GM21423 (cell line): ENCODE results near the gene SMC3.
"Not testable (repeated sequence)": the region's sequence is repeated elsewhere in the genome, so short reads cannot be mapped to it uniquely, and the experiment has no call there.

Experiments used
- ATAC-seq: cut with Tn5 transposase; IDR thresholded peaks from one replicate; pipeline ENCODE4 v1.9.1; 2021; ENCODE audit warnings: mild to moderate bottlenecking, moderate library complexity; ENCODE audit not compliant: unreplicated experiment

The SMC3 gene

DNA sequence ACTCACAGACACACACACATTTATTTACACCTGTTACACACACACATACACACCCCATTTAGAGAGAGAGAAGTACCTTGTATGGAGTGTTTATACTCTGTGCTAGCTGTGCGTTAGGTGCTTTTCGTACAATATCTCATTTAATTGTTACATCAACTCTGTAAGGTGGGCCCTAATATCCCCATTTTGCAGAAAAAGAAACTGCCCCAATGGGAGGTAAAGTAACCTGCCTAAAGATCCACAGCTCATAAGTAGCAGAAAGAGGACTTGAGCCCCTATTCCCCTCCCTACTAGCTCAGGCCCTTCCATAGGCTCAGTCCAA, 52.9 kb downstream of the SMC3 start:
- no peak for ATAC-seq

DNA sequence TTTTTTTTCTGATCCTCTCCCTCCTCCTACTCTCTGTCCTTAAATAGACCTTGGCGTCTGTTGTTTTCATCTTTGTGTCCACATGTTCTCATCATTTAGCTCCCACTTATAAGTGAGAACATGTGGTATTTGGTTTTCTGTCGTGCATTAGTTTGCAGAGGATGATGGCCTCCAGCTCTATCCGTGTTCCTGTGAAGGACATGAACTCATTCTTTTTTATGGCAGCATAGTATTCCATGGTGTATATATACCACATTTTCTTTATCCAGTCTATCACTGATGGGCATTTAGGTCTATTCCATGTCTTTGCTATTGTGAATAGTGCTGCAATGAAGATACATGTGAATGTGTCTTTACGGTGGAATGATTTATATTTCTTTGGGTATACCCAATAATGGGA, 55.8 kb downstream of the SMC3 start:
- not testable (repeated sequence) for ATAC-seq

DNA sequence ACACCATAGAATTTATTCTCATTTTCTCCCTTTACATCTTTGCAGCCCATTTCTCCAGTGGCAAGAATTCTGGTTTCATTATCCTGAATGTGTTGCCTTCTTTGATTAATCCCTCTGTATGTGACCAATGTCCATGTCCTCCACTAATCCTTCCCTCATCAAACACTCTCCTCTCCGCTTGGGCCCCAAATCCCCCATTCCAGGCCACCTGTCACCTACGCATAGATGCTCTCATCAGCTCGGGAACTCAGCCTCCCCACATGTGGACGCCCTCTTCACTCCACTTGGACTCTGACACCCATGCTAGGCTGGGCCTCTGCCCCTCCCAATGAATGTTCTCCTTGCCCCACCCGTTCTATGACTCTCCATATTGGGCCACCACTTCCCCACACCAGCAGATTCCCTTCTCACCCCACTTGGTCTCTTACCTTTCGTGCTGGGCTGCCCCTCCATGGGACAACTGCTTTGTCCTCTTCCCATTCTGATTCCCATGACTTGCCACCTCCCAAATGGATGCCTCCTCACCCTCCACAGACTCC, 57.9 kb downstream of the SMC3 start:
- no peak for ATAC-seq

DNA sequence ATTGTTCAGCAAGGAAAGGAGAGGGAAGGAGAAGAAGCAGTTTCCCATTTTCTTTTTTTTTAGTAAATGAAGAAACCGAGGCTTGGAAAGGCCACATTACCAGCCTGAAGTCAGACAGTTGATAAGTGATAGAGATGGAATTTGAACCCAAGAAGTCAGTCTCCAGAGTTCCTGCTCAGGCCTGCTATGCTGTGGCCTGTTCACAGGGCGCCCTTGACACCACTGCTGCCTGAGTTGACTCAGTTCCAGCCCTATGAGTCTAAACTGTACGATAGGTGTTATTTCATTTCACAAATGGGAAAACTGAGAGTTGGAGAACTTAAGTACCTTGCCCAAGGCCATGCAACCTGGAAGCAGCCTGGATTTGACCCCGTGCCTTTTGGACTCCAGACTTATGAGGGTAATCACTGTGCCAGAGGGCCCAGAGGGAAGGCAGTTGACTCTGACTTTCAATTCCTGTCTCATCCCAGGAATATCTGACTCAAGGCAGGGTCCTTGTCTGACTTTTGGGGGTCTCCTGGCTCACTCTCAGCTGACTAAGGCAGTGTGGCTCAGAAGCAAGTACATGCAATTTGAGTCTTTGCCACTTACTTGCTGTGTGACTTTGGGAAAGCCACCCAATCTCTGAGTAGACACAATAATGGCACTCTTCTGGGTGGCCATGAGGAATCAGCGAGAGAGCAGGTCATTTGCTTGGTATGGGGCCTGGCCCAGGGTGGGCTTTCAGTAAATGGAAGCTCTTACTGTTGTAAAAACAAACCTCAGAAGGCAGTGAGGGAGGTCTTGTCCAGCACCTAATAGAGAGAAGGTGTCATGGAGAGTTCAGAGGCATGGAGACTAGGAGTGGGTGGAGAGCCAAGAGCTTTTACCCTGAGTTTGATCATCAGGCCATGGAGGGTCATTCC, 58.7 kb downstream of the SMC3 start:
- ATAC-seq: no peak

DNA sequence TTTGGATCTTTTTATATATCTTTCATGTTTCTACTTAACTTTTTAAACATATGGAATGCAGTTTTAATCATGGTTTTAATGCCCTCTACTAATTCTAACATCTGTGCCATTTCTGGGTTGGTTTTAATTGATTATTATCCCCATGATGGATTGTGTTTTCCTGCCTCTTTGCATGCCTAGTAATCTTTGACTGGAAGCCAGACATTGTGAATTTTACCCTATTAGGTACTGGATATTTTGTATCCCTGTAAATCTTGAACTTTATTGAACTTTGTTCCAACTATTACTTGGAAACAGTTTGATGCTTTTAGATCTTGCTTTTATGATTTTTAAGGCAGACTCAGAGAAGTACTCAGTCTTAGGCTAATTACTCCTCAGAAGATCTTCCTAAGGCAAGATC, 60.7 kb downstream of the SMC3 start:
- no peak for ATAC-seq

DNA sequence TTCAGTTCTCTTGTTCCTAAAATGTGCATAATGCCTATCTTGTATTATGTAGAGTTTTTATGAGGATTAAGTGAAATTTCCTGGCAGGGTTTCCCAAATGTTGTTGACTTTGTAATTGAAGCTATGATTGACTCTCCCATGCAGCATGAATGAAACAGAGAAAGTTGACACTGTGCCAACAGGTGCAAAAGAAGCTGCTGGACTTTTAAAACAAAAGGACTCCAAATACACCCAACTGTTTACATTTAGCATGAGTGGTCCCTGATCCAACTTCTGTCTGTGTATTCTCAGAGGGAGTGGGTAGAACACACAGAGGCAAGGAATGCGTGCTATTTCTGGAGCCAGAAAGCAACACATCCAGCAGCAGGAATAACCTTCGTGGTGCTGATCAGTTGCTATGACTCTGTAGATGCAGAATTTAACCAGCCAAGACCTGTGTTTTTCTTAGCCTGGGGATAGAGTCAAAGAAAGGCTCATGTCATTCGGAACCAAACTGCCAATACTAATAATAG, 62.2 kb downstream of the SMC3 start:
- ATAC-seq: no peak

DNA sequence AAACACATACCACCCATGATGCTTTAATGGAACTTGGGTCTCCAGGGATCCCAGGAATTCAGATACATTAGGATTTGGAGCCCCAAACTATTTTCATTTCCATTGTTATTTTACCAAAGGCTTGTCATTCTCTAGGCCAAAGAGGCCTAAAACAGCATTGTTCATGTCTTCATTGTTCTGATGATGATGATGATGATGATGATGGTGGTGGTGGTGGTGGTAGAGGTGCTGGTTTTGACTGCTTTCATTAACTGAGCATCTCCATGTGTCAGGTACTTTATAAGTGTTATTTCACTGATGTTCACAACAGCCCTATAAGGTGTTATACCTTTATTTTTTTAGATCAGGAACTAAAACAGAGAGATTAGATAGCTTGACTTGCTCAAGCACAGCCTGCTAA, 64.4 kb downstream of the SMC3 start:
- ATAC-seq: no peak

DNA sequence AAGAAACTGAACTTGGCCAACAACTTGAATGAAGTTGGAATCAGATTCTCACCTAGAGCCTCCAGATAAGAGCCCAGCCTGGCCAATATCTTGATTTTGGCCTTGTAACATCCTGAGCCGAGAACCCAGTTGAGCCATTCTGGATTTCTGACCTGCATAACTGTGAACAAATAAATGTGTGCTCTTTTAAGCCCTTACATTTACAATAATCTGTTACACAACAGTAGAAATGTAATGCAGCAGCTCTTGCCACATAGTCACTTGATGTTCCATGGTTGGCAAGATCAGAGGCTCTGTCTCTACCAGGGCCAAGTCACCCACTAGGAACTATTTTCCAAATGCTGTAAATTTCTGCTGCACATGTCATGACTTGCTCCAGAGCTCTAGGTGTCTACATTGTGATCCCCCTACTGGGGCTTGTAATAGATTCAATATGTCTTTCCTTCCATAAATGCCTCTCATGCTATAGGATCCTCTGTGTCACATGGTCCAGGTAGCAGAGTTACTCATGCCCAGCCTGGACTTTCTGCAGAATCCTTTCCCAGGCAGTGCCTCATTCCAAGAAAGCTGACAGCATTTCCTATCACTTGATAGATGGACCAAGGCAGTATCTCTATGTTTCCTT, 65.2 kb downstream of the SMC3 start:
- no peak for ATAC-seq

DNA sequence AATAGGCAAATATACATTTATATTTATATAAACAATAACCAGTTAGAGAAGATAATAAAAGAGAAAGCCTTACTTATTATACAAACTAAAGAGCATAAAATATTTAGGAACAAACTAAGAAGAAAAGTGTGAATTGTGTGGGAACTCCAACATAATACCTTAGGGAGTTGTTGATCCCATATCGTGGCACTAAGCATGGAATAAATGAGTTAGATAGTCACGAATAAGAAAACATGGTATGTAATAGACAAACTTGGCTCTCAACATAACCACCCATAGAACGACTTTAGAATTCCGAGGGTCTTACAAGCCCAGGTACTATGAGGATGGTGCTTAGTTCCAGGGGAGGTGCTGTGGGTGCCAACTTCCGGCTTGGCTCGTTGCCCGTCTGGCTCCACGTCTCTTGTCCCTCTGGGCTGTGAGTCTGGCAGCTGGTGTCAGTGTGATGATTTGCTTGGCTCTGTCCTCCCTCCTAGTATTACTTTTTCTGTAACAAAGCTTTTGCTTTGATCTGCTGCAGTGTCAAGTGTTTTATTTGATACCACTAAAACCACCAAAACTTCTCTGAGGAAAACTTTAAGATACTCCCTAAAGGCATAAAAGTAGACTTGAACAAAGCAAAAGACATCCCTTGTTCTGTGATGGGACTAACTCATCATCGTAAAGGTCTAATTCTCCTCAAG, 67.2 kb downstream of the SMC3 start:
- ATAC-seq: no peak

DNA sequence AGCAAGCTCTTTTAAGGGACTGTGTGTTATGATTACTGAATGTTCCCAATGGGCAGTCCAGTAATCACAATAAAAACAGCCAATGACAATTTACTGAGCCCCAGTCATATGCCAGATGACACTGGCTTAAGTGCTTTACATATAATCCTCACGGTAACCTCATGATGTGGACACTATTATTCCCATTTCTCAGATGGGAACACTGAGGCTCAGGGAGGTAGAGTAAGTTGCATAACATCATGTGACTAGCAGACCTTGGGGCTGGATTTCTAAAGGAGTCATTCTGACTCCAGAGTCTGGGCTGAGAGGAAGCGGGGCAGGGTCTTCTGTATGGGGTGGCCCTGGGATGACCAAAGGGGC, 69.1 kb downstream of the SMC3 start:
- ATAC-seq: no peak

DNA sequence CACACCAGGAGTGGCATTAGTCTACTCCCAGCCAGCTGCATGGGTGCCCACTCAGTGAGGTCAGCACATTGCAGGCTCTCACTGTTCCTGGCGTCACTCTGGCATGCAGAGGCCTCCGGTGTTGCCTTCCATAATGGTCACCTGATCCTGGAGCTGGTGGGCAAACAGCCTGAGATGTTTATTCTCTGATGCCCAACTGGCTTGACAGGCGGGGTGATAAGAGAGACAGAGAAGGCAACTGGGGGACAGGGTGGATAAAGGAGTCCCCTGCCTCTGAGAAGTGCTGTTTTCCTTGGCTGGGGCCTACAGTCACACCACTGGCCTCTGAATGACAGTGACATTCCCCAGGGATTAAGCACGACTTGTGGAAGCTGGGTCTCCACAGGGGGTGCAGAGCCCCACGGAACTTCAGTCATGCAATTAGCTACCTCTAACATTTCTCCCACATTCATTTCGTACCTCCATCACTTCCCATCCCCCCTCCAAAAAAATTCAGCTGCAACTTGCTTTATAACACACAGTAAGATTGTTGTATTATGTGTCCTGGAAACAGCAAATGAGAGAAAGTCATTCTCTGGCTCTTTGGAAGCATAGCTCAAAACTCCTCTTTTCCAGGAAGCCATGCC, 69.5 kb downstream of the SMC3 start:
- ATAC-seq: no peak

DNA sequence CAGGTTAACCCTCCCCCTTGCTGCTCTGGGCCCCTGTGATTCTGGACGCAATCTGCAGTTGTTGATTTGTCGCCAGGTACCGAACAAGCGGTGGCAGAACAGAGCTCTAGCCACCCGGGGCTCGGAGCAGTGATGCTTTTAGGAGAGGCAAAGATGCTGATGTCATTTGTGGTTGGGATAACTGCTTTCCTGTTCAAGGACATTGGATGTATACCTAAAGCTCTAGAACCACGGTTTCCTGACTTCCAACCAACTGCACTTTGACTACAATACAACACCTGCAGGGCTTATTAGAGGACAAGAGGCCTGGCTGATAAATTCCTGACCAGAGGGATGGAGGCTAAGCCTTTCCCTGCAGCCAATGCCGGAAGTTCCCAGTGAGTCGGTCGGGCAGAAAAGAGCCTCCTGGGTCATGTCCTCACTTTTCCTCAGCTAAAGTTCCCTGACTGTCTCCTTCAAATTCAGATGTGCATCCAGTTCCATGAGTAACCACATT, 70.1 kb downstream of the SMC3 start:
- ATAC-seq: no peak

DNA sequence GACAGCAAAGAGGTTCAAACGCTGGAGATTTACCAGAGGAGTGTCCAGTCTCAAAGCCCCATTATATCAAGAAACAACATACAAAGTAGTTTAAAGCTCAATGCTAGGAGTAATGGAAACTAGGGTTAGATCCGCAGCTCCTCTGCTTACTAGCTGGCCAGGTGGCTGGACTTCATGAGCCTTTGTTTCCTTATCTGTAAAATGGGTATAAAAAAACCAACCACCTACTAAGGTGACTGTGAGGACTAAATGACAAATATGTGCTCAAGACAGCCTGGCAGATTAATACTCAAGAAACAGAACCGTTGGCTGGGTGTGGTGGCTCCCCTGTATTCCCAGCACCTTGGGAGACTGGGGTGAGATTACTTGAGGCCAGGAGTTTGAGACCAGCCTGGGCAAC, 70.8 kb downstream of the SMC3 start:
- ATAC-seq: no peak

DNA sequence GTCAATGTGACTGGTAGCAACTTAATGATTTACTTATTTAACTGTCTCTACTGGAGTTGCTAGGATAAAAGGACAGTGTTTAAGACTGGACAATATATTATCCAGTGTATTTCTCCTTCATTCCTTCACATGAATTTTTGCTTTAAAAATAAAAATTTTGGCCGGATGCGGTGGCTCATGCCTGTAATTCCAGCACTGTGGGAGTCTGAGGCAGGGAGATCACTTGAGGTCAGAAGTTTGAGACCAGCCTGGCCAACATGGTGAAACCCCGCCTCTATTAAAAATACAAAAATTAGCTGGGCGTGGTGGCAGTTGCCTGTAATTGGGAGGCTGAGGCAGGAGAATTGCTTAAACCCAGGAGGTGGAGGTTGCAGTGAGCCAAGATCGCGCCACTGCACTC, 71.6 kb downstream of the SMC3 start:
- not testable (repeated sequence) for ATAC-seq

DNA sequence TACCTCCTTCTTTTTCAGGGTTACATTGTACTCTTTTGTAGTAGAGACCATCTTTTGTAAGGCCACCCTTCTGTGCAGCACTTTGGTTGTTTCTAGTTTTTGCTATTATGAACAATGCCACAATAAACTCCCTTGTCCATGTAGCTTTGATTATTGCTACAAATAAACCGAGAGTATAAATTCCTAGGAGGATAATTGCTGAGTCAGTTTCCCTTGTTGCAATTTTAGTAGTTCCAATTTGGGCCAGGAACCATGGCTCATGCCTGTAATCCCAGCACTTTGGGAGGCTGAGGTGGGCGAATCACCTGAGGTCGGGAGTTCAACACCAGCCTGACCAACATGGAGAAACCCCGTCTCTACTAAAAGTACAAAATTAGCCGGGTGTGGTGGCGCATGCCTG, 72.4 kb downstream of the SMC3 start:
- not testable (repeated sequence) for ATAC-seq

DNA sequence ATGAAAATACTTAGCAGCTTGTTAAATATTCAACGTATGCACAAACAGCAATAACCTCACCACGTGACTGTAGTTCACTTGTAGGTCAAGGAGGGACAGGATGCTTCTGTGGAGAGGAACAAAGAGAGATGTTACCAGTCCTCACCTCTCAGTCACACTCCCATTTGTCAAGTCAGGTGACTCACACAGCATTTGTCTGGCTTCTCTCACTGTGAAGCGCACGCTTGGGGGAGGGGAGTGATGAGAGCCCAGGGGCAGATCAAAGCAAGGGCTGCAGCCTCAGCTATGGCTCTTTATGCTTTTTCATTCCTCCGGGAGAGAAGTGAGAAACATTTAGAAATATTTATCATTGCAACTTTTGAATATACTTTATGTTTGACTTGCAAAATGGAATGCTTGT, 73.8 kb downstream of the SMC3 start:
- peak; percentile 61 for ATAC-seq

DNA sequence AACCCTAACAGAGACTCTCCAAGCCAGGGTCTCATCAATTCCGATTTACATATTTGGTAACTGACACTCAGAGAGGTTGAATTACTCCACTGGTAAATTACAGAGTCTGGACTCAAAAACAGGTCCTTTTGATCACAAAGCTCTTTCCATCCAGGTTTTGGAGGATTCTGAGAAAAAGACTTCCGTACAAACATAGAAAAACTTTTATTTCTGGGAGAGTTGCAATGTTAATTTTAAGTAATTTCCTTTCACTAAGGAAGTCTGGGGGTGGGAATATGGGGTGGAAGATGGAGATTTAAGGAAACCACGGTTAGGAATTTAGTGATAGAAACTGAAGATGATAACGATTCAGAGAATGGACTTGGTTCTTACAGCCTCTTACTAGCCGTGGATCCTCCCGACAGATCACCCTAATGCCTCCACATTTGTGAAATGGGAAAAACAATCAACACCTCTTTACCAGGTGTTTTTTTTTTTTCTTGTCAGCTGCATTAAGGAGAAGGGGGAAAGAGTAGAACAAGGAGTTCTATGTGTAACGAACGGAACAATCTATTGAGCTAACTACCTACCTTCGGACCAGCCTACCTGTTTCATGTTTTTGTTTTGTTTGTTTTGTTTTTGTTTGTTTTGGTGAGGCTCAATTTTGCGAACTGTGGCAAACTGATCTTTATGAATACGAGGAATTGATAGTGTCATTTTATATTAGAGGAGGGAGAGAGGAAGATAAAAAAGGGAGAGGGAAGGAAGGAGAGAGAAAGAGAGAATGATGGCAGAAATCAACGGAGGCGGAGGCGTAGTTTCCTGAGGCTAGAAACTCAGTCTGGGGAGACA, 74.9 kb downstream of the SMC3 start:
- ATAC-seq: no peak

DNA sequence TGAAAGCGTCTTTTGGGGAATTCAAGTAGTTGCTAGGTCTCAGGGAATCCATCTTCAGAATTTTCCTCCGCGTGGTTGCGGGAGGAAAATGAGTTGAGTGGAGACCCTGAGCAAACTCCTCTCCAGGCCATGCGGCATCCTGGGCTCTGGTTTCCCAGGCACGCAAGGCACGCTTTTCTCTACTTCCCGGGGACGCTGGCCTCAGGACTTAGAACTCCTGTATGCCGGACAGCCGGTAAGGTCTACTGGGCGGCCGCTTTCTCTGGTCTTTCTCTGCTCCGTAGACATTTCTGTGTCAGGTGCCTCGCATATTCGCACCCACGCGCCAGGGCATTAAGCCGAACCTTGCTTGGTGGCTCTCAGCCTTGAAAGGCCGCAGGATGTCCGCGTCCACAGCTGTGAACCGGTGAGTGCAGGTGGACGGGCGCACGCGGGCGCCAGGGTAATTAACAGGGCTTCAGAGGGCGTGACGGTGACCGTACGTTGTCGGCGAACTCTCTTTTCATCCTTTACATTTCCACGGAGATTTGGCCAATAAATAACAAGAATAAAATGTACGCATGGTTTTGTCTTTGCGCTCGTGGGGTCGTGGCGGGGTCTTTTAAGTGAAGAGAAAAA, 75.6 kb downstream of the SMC3 start:
- no peak for ATAC-seq

DNA sequence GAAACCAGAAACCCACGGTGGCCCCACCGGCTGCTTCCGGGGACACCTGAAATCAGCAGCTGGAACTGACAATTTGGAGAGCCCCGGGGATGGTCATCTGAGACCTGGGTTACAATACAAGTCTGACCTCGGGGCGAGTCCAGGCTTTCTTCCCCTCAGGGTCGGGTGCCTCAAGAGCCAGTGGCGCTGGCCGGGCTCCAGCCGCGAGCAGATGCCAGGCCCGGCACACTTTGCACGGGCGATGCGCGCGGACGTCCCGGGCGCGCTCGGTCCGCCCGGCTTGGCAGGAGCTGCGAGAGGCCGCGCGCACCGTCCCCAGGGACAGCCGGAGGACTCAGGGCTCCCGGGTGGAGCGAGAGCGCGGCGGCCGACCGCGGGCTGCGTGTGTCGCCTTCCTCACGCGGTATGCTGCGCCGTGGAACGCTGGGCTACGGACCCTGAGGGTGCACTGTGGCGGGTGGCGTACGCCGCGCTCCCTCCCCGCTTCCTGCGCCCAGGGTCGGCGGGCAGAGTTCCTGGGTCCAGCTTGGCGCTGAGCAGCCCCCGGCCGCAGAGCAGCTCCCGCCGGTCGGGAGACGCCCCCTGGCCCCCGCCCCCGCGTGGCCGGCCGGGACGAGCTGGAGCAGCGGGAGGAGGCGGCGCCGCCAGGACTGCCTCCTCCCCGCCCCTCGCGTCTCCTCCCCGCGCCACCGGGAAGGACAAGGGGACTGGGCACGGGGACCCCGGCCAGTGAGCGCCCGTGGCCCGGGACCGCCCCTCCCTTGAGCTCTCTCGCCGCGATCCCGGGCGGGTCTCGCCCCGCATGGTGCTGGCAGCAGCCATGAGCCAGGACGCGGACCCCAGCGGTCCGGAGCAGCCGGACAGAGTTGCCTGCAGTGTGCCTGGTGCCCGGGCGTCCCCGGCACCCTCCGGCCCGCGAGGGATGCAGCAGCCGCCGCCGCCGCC, 76.4 kb downstream of the SMC3 start, which contains the start of gene RBM20:
TSS of gene RBM20 (plus strand) at position 684 of the 945 bp plus-strand sequence. CDS start at position 803, 119 bp downstream.
- peak; percentile 42 for ATAC-seq
